ENCODE results near the gene MRPS15.
"Not testable (repeated sequence)": the region's sequence is repeated elsewhere in the genome, so short reads cannot be mapped to it uniquely, and the experiment has no call there.

Gene MRPS15

GRCh38 chr1:36482724-36483388 lies 18.7 kb upstream of the MRPS15 start, which contains the start of gene CSF3R:
CSF3R (minus strand) TSS chr1:36482913; CDS start chr1:36479496, 3,417 bp downstream.
- DNase-seq: no peak

GRCh38 chr1:36481771-36482723 lies 17.9 kb upstream of the MRPS15 start:
- DNase-seq: no peak

- no peak for DNase-seq
Observed at GRCh38 chr1:36481091-36481490, 16.9 kb upstream of the MRPS15 start.

GRCh38 chr1:36480161-36480560 lies 16.0 kb upstream of the MRPS15 start:
- no peak for DNase-seq

GRCh38 chr1:36479505-36480051 lies 15.4 kb upstream of the MRPS15 start:
- no peak for DNase-seq

GRCh38 chr1:36477615-36478014 lies 13.4 kb upstream of the MRPS15 start:
- DNase-seq: not testable (repeated sequence)

GRCh38 chr1:36476945-36477344 lies 12.8 kb upstream of the MRPS15 start:
- no peak for DNase-seq

GRCh38 chr1:36475910-36476604 lies 11.9 kb upstream of the MRPS15 start:
- no peak for DNase-seq

GRCh38 chr1:36475341-36475740 lies 11.2 kb upstream of the MRPS15 start:
- no peak for DNase-seq

- DNase-seq: no peak
Observed at GRCh38 chr1:36472656-36473055, 8.5 kb upstream of the MRPS15 start.

- no peak for DNase-seq
Observed at GRCh38 chr1:36471830-36472641, 7.9 kb upstream of the MRPS15 start.

GRCh38 chr1:36469163-36469562 lies 5.0 kb upstream of the MRPS15 start:
- DNase-seq: no peak

GRCh38 chr1:36467700-36468455 lies 3.7 kb upstream of the MRPS15 start:
- DNase-seq: no peak

- DNase-seq: no peak
Observed at GRCh38 chr1:36467027-36467410, 2.8 kb upstream of the MRPS15 start.

GRCh38 chr1:36466370-36467026 lies 2.3 kb upstream of the MRPS15 start:
- no peak for DNase-seq

GRCh38 chr1:36465731-36466369 lies 1.7 kb upstream of the MRPS15 start:
- DNase-seq: no peak

GRCh38 chr1:36464605-36465393 lies 615 bp upstream of the MRPS15 start:
- DNase-seq: no peak

GRCh38 chr1:36463463-36463802 lies 751 bp downstream of the MRPS15 start:
- no peak for DNase-seq

GRCh38 chr1:36458910-36459309 lies 5.3 kb downstream of the MRPS15 start:
- no peak for DNase-seq

GRCh38 chr1:36457691-36458090 lies 6.5 kb downstream of the MRPS15 start:
- peak; percentile 17 for DNase-seq

Data from CD4-positive, alpha-beta T cell treated with Interleukin-21 for 1 hour (primary cell).